Ishikawa (cell line): ENCODE data around the gene SHMT1.

Experiments
- CEBPB ChIP-seq: IDR thresholded peaks from 2 replicates; pipeline ENCODE4 v1.6.1; 2012
- EGR1 ChIP-seq: IDR thresholded peaks from 2 replicates; pipeline ENCODE4 v1.6.1; 2012
- EP300 ChIP-seq: IDR thresholded peaks from 2 replicates; pipeline ENCODE4 v1.6.1; 2012; ENCODE audit warnings: borderline replicate concordance
- FOXM1 ChIP-seq: IDR thresholded peaks from 2 replicates; pipeline ENCODE4 v1.6.1; 2012; ENCODE audit warnings: low read depth, borderline replicate concordance
- MAX ChIP-seq: IDR thresholded peaks from 2 replicates; pipeline ENCODE4 v1.6.1; 2012
- NFIC ChIP-seq: IDR thresholded peaks from 2 replicates; pipeline ENCODE4 v1.6.1; 2012
- TAF1 ChIP-seq: IDR thresholded peaks from 2 replicates; pipeline ENCODE4 v1.6.1; 2012; ENCODE audit warnings: low read depth, mild to moderate bottlenecking
- YY1 ChIP-seq: IDR thresholded peaks from 2 replicates; pipeline ENCODE4 v1.6.1; 2012; ENCODE audit warnings: low read depth
- TF ChIP-seq, protein P1 (sequence below): IDR thresholded peaks from 2 replicates; pipeline ENCODE4 v1.6.1; 2012; ENCODE audit warnings: low read depth, mild to moderate bottlenecking

GRCh38 chr17:18278867-18279266, 84.5 kb downstream of the SHMT1 start:
- TF ChIP-seq EP300 = no peak
- no peak for TF ChIP-seq YY1
- TF ChIP-seq MAX = no peak
- no peak for TF ChIP-seq EGR1
- TF ChIP-seq, protein P1, sequence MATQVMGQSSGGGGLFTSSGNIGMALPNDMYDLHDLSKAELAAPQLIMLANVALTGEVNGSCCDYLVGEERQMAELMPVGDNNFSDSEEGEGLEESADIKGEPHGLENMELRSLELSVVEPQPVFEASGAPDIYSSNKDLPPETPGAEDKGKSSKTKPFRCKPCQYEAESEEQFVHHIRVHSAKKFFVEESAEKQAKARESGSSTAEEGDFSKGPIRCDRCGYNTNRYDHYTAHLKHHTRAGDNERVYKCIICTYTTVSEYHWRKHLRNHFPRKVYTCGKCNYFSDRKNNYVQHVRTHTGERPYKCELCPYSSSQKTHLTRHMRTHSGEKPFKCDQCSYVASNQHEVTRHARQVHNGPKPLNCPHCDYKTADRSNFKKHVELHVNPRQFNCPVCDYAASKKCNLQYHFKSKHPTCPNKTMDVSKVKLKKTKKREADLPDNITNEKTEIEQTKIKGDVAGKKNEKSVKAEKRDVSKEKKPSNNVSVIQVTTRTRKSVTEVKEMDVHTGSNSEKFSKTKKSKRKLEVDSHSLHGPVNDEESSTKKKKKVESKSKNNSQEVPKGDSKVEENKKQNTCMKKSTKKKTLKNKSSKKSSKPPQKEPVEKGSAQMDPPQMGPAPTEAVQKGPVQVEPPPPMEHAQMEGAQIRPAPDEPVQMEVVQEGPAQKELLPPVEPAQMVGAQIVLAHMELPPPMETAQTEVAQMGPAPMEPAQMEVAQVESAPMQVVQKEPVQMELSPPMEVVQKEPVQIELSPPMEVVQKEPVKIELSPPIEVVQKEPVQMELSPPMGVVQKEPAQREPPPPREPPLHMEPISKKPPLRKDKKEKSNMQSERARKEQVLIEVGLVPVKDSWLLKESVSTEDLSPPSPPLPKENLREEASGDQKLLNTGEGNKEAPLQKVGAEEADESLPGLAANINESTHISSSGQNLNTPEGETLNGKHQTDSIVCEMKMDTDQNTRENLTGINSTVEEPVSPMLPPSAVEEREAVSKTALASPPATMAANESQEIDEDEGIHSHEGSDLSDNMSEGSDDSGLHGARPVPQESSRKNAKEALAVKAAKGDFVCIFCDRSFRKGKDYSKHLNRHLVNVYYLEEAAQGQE = no peak
- no peak for TF ChIP-seq CEBPB
- TF ChIP-seq FOXM1 = no peak
- TF ChIP-seq NFIC = no peak
- TF ChIP-seq TAF1 = no peak
